ENCODE measurements around the gene RGL3. TPM values are rescaled to one million over a fixed set of nuclear protein-coding genes. Genes with fewer than 3 reads are reported as not detected.
"Not testable (repeated sequence)": the region's sequence is repeated elsewhere in the genome, so short reads cannot be mapped to it uniquely, and the experiment has no call there.

The RGL3 gene
- total RNA-seq, 1 donor from 2014 or later: not detected

DNA sequence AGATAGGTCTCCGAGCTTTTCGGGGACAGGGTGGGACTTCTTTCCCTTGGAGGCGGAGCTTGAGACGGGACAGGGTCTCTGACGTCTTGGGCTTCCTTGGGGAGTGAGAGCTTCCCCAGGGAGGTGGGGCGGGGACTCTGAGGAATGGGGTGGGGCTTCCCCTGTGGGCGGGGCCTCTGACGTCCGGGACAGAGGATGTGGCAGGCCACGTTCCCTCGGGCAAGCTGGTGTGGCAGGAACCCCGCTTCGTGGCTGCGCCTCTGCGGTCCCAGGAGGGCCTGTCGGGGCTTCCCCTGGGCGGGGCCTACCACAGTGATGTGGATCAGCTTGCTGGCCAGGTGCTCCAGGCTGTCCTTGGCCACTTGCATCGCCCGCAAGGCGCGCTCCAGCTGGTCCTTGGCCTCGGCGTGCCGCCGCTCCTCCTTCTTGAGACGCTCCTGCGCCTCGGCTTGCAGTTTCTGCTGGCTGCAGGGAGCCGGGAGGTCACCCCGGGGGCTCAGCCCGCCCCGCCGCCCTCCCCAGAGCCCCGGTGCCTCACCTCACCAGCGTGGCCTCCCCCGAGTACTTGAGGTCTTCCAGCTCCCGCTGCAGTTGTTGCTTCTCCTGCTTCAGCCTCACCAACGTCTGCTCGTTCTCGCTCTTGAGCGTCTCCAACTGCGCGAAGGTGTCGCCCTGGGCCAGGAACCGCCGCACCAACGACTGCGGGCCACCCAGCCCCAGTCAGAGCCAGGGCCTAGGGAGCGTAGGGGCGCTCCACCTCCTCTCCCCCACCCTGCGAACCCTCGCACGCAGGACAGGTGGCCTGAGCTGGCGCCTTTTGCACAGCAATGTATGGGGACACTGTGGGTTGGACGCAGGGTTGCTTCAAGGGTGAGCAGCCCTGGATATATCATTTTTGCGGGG, 3.3 kb upstream of the RGL3 start:
- intact Hi-C loops (cut with micrococcal nuclease): loop anchor here (1.0 to 5.0 kb wide), 2 partner anchors 13 to 40 kb away; partner anchors contain the start of genes EPOR, ODAD3 and PRKCSH

GRCh38 chr19:11421371-11422098, 2.4 kb upstream of the RGL3 start:
- intact Hi-C loops (cut with micrococcal nuclease): loop anchor here (1.0 to 5.0 kb wide), 2 partner anchors 14 to 39 kb away; partner anchors contain the start of genes EPOR, ODAD3 and PRKCSH

DNA sequence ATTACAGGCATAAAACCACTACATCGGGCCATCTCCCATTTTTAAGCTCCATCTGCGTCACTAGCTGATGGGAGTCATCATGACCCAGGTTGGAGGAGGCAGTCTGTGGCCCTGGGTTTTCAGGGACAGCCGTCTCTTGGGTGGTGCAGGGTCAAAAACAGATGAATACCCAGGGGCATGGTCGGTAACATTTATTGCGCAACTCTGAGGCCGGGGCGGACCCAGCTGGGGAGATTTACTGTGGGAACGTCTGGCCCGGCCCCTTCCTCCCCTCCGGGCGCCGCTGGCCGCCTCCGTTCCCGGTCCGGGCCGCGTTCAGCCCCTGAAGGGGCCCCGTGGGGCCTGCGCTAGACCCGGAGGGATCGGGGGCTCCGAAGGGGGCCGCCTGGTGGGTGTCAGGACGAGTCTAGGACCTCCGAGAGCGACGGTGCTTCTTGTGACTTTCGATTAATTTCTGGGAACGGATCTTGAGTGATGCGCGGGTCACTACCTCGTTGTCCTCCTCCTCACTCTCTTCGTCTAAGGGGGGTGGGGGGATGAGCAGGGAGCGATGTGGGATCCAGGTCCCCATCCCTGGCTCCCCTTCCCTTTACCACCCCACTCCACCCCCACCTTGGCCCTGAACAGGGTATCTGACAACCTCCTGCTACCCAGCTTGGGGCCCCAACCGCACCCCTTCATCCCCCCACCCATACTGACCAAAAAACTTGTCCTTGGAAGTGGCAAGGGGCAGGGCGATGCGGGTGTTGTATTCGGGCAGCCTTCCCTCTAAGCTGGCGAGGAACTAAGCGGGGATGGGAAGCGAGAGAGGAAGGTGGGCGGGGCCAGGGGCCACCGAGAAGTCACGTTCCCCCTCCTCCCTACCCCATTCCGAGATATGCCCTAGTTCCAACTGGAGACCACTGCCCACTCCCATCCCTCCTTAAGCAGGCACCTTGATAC, 1.6 kb upstream of the RGL3 start:
- intact Hi-C loops (cut with micrococcal nuclease): loop anchor here (5.0 kb wide), 1 partner anchor 38 kb away; the partner anchor contains the start of gene EPOR

DNA sequence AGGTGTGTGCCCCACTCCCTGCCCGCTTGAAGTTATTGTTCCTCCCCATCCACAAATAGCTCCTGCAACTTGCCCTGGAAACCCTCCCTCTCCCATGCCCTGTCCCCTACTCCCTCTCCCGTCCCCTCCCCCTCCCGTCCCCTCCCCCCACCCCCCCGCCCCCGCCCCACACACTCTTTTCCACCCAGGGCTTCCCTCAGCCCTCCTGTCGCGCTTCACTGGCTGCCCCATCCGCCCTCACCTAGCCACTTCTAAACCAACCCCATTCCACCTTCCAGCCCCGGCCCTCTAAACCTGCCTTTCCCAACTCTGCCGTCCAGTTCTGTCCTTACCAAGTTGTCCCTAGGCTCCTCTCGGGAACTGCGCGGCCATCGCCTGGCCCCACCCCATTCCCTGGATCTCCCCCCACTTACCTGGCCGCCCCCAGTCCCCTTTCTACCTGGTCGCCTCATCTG, 993 bp downstream of the RGL3 start:
- intact Hi-C loops (cut with micrococcal nuclease): no loop called here

DNA sequence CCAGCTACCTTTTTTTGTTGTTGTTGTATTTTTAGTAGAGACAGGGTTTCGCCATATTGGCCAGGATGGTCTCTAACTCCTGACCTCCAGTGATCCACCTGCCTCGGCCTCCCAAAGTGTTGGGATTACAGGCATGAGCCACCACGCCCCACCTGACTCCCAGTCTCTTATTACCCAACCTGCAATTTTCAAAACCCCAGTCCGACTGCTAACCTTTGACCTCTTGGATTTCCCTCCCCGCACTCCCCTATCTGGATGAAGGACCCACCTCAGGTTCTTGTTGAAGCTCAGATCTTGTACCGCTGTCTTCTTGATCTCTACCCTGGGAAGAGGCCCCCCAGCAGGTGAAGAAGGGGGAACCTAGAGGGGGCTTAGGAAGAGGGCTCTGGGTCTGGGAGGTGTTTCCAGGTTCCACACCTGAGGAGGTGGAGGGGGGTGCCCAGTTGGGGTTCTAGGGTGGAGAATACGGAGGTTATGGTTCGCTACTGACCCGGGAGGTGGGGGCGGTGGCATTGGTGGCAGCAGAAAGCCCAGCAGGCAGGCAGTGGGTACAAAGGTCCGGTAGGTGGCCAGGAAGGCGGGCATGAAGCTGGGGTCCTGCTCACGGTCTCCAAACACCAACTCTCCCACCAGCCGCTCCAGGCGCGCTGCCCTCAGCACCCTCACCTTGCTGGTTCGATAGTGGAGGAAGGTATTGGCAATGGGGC, 2.6 kb downstream of the RGL3 start:
- intact Hi-C loops (cut with micrococcal nuclease): no loop called here

- intact Hi-C loops (cut with micrococcal nuclease): no loop called here
These were observed 4.6 kb downstream of the RGL3 start for GRCh38 chr19:11414544-11414943.

DNA sequence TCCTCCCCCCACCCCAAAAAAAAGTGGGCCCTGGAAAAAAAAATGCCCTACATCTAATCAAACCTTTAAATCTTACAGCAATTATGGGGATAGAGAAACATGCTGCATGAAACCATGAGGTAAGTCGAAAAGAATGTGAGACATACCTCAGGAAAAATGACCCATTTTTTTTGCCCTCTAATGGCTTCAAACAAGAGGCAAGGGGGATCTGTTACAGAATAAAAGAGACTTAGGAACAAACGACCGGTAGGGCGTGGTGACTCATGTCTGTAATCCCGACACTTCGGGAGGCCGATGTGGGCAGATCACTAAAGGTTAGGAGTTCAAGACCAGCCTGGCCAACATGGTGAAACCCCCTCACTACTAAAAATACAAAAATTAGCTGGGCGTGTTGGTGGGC, 8.4 kb downstream of the RGL3 start:
- intact Hi-C loops (cut with micrococcal nuclease): no loop called here

- intact Hi-C loops (cut with micrococcal nuclease): no loop called here
These were observed 10.5 kb downstream of the RGL3 start for GRCh38 chr19:11408591-11408990.

- intact Hi-C loops (cut with micrococcal nuclease): not testable (repeated sequence)
These were observed 12.3 kb downstream of the RGL3 start for GRCh38 chr19:11406703-11407236.

DNA sequence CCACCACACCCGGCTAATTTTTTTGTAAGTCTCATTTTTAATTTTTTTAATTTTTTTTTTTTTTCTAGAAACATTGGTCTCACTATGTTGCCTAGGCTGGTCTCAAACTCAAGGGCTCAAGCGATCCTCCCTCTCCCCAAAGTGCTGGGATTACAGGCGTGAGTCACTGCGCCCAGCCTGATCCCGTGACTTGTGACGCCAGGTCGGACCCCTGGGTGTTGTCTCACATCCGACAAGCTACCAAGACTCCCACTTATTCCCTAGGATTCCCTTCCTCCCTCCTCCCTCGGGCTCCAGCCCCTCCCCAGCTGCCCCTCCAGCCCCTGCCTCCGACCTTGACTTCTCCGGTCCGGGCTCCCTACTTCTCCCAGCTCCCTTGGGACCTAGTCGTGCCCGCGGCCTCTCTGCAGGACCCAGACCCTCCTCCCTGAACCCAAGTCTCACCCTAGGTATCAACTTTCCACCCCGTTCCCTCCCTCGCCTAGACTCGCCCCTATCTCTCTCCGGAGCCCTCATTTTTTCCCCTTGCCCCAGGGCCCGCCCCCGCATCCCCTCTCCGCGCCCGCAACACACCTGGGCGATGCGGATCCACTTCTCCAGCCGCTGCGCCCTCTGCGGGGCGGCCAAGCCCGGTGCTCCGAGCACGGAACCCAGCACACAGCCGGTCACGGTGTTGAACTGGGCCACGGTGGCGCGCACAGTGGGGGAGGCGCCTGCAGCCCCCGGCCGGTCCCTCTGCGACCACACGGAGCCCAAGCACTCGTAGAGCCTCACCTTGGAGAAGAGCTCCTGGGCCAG, 13.1 kb downstream of the RGL3 start:
- intact Hi-C loops (cut with micrococcal nuclease): no loop called here

DNA sequence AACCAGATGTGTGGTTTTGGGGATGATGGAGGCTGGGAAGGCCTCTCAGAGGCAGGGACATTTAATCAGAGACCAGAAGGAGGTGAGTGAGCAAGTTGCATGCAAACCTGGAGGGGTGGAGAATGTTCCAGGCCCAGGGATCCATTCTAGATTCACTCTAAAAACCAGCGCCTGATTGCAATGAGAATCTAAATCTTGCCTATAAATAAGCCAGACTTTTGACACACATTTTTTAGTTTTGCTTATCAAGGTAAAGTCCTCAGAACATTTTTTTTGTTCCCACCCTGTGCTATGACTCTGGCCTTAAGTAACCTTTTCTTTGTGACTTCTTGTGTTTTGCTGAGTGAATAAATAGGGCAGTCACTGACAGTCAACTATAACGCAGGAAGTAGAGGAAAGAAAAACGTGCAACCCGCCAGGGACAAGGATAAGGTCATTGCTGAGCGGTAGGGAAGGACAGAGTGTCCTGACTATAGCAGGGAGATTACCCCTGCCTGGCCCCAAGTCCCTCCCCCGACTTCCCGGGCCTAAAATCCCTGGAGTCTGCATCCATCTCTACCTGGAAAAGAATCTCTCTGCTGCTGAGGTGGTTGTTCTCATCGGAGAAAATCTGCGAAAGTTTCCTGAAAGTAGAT, 14.4 kb downstream of the RGL3 start:
- intact Hi-C loops (cut with micrococcal nuclease): no loop called here

GRCh38 chr19:11401808-11402543, 17.1 kb downstream of the RGL3 start:
- intact Hi-C loops (cut with micrococcal nuclease): no loop called here

GRCh38 chr19:11400798-11401197, 18.3 kb downstream of the RGL3 start:
- intact Hi-C loops (cut with micrococcal nuclease): no loop called here

GRCh38 chr19:11399667-11400066, 19.4 kb downstream of the RGL3 start:
- intact Hi-C loops (cut with micrococcal nuclease): no loop called here

DNA sequence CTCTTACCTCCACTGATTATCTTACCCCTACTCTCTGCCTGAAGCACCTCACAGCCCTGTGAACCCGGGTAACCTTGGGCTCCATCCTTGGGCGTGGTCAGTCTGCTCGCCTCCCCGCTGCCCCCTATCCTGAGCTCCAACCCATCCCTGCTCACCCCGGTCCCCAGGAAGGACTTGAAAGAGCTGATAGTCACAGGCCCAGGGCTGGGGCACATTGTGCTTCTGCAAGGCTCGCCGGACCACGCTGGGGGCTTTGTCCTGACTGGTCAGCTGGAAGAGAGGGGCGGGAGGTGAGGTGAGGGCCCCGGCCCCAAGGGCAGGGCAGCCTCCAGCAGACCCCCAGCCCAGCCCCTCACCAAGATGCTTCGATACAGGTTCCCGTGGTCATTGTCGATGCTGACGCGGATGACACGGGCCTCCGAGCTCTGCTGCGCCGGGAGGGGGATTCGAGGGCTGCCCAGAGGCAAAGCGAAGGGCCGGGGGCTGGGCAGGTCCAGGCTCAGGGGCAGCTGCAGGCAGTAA, 22.0 kb downstream of the RGL3 start:
- intact Hi-C loops (cut with micrococcal nuclease): no loop called here

GRCh38 chr19:11390933-11391680, 28.0 kb downstream of the RGL3 start:
- intact Hi-C loops (cut with micrococcal nuclease): no loop called here

GRCh38 chr19:11390359-11390758, 28.8 kb downstream of the RGL3 start:
- intact Hi-C loops (cut with micrococcal nuclease): no loop called here

All from T-helper 2 cell treated with Interferon-gamma antibody and Interleukin-4, amounts not matched to agents 100 ng/mL and 5 ng/mL, for 36 hours (primary cell).